GM19395 (cell line): ENCODE results near the gene WNT7A.

ENCODE experiments used
- ATAC-seq: cut with Tn5 transposase; IDR thresholded peaks from one replicate; pipeline ENCODE4 v1.9.1; 2021; ENCODE audit warnings: mild to moderate bottlenecking, moderate library complexity; ENCODE audit not compliant: unreplicated experiment

The WNT7A gene

DNA sequence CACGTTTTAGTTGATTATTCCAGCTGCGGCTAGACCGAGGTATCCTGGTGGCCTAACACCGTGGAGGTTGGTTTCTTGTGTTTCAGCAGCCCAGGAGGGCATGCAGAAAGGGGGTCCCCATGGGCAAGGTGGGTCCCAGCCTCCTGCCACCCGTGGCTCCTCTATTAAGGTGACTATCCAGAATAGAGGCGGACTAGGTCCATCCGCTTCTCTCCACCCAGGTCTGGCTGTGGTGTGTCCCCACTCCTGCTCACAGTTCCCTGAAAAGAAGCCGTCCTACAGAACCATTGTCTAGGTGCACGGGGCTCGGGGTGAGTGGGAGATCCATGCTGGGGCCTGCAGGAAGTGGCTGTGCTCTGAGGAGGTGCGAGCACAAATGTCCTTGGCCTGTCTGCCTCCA lies 81.5 kb downstream of the WNT7A start:
- no peak for ATAC-seq

DNA sequence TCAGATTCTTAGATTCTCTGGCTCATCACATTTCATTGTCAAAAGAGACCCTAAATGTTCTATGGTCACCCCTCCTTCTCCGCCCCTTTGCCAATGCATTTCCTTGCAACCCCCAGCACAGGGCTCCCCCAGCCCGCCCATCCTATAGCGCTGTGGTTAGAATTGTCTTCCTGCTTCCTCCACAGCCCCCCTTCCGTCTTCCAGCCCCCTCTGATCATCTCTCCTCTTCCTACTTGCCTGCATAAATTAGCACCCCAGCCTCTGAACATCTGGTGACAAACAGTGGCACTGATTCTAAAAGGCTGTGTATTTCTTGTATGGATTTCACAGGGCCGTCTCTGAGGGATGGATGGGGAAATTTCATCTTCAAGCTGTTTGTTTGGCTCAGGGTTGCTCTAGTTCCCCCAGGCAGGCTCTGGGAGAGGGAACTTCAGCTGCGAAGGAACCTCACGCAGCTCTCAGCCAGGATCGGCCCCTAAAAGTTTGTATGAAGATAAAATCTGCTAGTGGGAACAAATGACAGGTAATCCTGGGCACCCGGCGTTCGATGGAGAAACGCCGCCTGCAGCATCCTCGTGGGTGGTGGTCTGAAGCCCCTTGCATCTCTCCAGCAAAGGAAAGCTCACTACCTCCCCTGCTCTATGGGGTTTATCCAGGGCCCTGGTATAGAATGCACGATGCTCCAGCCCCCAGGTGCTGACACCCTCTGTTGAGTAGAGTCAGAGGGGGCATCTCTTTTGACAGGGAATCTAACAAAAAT lies 83.0 kb downstream of the WNT7A start:
- no peak for ATAC-seq

DNA sequence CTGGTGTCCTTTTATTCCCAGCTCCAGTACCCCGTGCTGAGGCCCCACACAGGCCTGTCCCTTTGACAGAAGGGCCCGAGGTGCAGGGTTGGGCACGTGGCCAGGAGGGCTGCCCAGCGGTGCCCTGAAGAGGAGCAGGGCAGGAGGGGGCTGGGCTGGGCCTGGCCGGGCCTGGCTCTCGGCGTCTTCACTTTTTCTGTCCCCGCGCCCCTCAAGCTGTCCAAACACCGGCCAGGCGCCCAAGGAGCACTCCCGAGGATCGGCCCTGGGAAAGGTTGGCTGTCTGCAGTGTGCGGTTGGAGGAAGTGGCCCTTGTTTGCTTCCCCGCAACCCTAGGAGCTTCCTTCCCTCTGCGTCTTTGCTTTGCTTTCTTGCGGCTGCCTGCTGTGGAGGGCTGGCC lies 84.1 kb downstream of the WNT7A start:
- no peak for ATAC-seq

DNA sequence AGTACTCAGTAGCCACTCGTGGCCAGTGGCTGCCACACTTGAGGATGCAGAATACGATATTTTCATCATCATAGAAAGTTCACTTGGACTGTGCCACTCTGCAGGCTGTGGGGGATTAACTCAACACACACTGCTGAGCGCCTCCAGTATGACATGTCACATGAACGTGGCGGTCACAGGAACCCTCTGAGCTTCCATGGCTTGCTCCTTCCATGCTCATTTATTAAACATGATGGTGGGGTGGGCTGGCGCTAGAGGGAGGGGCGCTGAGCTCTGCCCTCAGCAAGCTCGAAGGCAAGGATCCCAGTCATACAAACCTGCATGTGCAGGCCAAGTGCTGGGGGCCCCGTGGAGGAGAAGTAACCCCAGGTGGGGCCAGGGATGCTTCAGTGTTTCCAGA lies 85.5 kb downstream of the WNT7A start:
- ATAC-seq, result no peak

- no peak for ATAC-seq
Observed at GRCh38 chr3:13793451-13793850, 86.4 kb downstream of the WNT7A start.

DNA sequence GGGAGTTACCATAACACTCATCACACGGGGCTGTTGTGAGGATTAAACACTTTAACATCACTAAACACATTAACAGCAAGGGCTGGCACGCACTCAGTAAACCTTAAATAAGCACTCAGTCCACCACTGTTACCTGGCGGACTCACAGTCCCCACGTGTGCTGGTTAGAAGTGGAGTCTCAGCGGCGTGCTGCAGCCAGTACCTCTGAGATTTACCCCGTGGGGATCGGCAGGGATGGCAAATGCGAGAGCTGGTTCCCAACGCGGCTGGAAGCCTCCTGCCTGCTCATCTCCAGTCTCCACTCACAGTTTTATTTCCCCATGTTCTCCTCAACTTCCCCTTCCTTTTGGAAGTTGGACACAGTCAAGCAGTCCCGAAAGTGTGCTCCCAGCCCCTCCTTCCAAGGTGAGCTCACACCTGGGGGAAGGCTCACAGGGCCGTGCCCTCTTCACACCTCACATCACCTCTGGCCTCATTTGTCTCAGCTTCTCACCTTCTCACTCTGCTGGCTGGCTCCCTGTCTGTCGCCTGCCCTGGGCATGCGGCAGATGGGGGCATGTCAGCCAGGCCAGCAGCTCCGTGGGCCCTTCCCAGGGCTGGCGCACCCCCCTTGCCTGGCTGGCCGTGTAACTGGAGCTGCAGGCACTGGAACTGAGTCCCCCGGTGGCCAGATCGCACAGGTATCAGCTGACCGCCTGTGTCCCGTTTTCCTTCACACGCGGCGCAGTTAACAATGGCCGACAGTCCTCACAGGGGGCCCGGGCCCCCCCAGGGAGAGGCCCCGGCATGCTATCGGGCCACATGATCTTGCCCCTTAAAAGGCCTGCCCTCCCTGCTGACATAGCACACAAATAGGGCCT lies 87.1 kb downstream of the WNT7A start:
- no peak for ATAC-seq

GRCh38 chr3:13792051-13792490 lies 87.8 kb downstream of the WNT7A start:
- no peak for ATAC-seq

- no peak for ATAC-seq
Observed at GRCh38 chr3:13791198-13792050, 88.4 kb downstream of the WNT7A start.

GRCh38 chr3:13790376-13791197 lies 89.3 kb downstream of the WNT7A start:
- no peak for ATAC-seq

- no peak for ATAC-seq
Observed at GRCh38 chr3:13788522-13789424, 91.1 kb downstream of the WNT7A start.

DNA sequence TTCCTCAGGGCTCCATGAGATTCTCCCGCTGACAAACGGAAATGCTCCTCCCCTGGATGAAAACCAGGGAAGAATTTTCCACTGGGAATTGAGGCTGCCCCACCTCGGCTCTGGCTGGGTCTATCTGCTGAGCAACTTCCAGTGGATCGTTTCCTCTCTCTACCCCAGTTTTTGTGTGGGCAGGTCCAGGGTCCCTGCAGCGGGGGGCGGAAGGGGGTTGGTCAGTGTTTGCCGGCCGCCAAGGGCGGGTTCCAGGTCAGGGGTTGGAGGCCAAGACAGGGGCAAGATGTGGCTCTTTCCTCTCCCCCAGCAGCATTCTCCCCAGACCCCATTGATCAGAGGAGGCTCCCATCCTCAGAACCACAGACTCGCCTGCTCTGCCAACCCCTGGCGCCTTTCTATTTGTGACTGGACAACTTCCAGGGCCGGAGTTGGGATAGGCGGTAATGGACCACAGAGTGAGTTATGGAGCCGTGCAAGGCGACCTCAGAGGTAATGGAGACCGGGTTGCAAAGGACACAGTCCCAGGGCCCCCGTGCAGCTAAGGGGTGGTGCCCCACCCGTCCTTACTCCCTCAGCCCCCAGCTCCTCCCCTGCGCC lies 92.2 kb downstream of the WNT7A start:
- no peak for ATAC-seq

GRCh38 chr3:13786811-13787210 lies 93.1 kb downstream of the WNT7A start:
- ATAC-seq, result no peak

DNA sequence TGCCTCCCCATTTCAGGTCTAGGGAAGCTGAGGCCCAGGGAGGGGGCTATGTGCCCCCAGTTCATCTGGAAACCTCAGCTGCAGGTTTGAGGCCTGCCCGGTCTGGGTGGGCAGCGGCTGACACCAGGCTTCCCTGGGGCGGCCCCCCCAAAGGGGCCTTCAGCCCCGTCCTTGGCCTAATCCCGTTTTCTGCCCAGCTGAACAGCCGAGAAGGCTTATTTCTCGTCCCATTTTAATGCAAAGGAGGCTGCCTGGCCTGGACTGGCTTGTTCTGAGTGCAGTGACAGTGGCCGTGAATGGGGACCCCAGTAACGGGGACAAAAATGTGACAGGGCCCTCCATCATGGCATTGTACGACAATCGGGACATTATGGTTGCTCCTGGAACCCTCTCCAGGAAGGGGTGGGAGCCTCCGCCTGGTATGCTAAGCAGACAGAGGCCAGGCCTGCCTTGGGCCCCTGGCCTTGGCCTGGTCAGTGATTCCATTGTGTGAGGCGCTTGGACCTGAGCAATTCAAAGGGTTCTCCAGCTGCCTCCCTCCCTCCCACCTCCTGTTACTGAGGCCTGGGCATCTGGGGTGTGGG lies 93.9 kb downstream of the WNT7A start:
- no peak for ATAC-seq

- ATAC-seq, result no peak
Observed at GRCh38 chr3:13785351-13785750, 94.5 kb downstream of the WNT7A start.

- no peak for ATAC-seq
Observed at GRCh38 chr3:13783476-13783875, 96.4 kb downstream of the WNT7A start.

DNA sequence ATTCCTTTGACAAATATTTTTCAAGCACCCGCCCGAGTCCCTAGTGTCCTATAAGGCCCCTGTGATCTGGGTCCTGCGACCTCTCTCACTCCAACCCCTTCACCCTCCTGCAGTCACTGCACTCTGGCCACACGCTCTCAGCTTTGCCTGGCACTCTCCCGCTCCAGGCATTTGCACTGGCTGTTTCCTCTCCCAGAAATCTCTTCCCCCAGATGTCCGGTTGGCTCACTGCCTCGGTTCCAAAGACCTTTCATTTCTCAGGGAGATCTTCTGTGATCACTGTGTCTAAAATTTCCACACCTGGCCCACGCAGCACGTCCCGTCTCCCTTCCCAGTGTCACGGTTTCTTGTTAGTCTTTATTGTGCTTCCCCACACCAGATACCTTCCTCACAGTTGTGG lies 97.4 kb downstream of the WNT7A start:
- no peak for ATAC-seq

DNA sequence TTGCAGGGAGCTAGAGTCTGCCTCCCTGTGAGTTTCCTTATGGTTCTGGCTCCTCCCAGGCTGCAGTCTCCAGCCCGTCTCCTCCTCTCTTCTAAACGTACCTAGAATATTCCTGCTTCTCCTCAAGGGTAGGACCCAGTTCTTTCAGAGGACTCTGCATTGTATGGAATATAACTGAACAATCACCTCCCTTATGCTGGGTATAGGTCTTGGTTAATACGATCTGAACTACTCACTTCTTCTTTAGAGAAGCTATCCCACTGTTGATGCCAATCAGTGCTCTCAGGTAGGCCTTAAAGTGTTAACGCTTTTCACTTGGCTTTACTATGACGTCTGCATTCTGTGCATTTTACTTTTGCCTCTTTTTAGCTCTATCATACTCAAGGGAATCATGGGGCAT lies 98.5 kb downstream of the WNT7A start:
- no peak for ATAC-seq

DNA sequence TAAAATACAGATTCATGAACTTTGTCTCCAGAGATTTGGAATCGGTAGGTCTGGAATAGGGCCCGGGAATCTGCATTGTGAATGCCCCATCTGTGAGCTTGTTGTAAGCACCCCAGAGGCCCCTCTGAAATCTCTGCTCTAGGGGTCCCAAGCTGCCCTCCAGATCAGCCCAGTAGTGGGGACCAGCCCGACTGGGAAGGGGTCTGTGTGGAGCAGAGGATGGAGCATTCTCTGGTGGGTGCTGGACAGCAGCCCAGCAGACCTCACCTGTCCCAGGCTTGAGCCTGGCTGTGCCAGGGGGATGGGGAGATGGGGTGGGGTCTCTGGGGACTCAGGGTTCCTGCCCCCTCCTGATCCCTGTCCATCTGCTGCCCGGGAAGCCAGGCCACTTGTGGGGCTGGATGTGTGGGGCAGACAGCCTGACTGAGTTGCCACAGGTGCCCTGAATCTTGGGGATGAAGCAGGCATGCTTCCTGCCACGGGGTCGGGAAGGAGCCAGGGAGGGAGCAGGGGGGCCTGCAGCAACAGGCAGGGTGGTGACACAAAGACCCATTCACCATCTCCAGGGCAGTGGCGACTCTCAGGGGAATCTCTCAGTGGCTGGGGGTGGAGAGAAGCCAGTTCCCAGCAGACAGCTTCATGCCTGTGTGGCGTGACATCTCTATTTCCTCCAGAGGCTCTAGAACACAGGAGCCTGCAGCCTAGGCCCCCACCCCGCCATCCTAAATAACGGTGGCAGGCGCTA lies 99.3 kb downstream of the WNT7A start:
- ATAC-seq, result no peak
